ELF-1 (cell line): ENCODE measurements around the gene GPR137.
A peak's percentile ranks its signal among the peaks of the same experiment; 100 is the strongest.
"Not testable (repeated sequence)": the region's sequence is repeated elsewhere in the genome, so short reads cannot be mapped to it uniquely, and the experiment has no call there.

ENCODE experiments used
- DNase-seq: peaks from one replicate; pipeline ENCODE4 v3.0.0-alpha.2; 2016; ENCODE audit warnings: low read depth, low spot score

Gene GPR137

GRCh38 chr11:64284962-64285884, at the start of gene GPR137:
Gene GPR137, plus strand, starts transcription at chr11:64285848. Its CDS starts 677 bp downstream, at chr11:64286525.
- peak; percentile 88 for DNase-seq

- no peak for DNase-seq
Observed at GRCh38 chr11:64237484-64237951, 48.1 kb upstream of the GPR137 start.

GRCh38 chr11:64238076-64238475, 47.6 kb upstream of the GPR137 start:
- DNase-seq = no peak

- DNase-seq = no peak
Observed at GRCh38 chr11:64238999-64239398, 46.6 kb upstream of the GPR137 start.

GRCh38 chr11:64239662-64240434, 45.8 kb upstream of the GPR137 start:
- DNase-seq = no peak

- DNase-seq = peak; percentile 98
Observed at GRCh38 chr11:64240435-64241240, 45.0 kb upstream of the GPR137 start, which contains the start of gene FKBP2. Gene FKBP2, plus strand, starts transcription at chr11:64241095. Its CDS starts 1,293 bp downstream, at chr11:64242388.

GRCh38 chr11:64241241-64241490, 44.5 kb upstream of the GPR137 start:
- no peak for DNase-seq

- DNase-seq = peak; percentile 99
Observed at GRCh38 chr11:64241491-64242374, 43.9 kb upstream of the GPR137 start.

- DNase-seq = no peak
Observed at GRCh38 chr11:64243236-64243854, 42.3 kb upstream of the GPR137 start.

- no peak for DNase-seq
Observed at GRCh38 chr11:64244107-64244506, 41.5 kb upstream of the GPR137 start.

GRCh38 chr11:64244966-64245365, 40.7 kb upstream of the GPR137 start:
- DNase-seq = no peak

- DNase-seq = no peak
Observed at GRCh38 chr11:64245401-64245796, 40.2 kb upstream of the GPR137 start.

- peak; percentile 87 for DNase-seq
Observed at GRCh38 chr11:64245797-64246620, 39.6 kb upstream of the GPR137 start.

GRCh38 chr11:64246621-64246870, 39.1 kb upstream of the GPR137 start:
- not testable (repeated sequence) for DNase-seq

GRCh38 chr11:64246871-64247728, 38.5 kb upstream of the GPR137 start, which contains the start of gene PPP1R14B:
Gene PPP1R14B, minus strand, starts transcription at chr11:64246943. Its CDS starts 270 bp downstream, at chr11:64246673.
- DNase-seq = peak; percentile 94

- no peak for DNase-seq
Observed at GRCh38 chr11:64247729-64248531, 37.7 kb upstream of the GPR137 start.

- peak; percentile 58 for DNase-seq
Observed at GRCh38 chr11:64248578-64248977, 37.1 kb upstream of the GPR137 start.

- DNase-seq = no peak
Observed at GRCh38 chr11:64249038-64249437, 36.6 kb upstream of the GPR137 start.
